Stimulated activated CD4-positive, alpha-beta T cell treated with anti-CD3 and anti-CD28 coated beads, Interleukin-15, amount 100 ng/mL, for 24 hours (primary cell): ENCODE results near the gene RABGGTA.
"Not testable (repeated sequence)": the region's sequence is repeated elsewhere in the genome, so short reads cannot be mapped to it uniquely, and the experiment has no call there.

Experiments used
- DNase-seq: peaks from one replicate; pipeline ENCODE4 v3.0.0-alpha.2; 2020

RABGGTA gene

DNA sequence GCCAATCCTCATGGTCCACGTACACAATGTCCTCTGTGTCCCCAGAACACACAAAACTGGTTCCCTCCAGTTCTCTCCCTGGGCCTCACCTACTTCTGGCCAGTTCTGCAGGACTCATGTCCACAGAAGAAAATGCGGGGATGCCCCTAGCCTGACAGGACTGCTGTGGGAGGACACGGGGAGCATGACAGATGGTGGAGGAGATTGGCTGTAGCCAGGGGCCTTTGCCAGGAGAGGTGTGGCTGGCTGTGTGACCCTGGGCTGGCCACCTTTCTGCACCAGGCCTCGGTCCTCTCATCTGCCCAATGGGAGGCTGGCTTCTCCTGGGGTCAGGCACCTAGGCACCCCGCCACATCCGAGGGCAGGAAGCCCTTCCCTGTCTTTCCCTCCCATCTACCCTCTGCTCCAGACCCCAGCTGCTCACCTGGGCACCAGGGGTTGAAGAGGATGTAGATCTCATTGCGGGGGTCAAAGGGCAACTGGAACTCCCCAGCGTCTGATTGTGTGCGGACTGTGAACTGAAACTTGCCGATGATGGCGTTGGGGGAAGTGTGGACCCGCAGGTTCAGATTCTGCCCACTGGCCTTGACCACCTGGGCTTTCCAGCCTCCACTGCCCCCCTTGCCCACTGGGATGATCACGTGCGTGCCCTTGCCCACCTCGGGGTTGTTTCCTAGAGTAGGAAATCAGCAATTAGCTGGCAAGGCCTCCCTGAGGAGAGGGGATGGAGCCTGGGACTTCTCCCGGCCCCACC, 11.2 kb downstream of the RABGGTA start:
- no peak for DNase-seq

- DNase-seq: no peak
These were observed 11.9 kb downstream of the RABGGTA start for GRCh38 chr14:24259282-24260025.

- no peak for DNase-seq
These were observed 12.7 kb downstream of the RABGGTA start for GRCh38 chr14:24258548-24259265.

- no peak for DNase-seq
These were observed 13.3 kb downstream of the RABGGTA start for GRCh38 chr14:24258119-24258518.

- DNase-seq: no peak
These were observed 14.4 kb downstream of the RABGGTA start for GRCh38 chr14:24256960-24257359.

- DNase-seq: no peak
These were observed 15.3 kb downstream of the RABGGTA start for GRCh38 chr14:24255931-24256711.

DNA sequence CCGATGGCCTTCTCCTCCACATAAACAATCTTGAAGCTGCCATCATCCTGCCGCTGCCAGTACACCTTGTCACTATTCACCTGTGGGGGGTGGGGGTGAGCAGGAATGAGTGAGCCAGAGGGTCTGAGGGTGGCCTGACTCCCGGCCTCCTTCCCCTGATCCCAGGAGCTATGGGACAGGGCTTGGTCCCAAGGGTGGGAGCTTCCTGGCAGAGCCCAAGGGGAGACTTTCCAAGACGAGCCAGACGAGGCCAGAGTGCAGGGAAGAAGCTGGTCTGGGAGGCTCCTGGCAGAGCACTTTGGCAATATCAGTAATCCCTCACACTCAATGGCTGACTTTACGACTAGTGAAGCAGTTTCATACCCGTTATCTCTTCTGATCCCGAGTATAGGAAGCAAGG, 16.0 kb downstream of the RABGGTA start:
- DNase-seq: no peak

DNA sequence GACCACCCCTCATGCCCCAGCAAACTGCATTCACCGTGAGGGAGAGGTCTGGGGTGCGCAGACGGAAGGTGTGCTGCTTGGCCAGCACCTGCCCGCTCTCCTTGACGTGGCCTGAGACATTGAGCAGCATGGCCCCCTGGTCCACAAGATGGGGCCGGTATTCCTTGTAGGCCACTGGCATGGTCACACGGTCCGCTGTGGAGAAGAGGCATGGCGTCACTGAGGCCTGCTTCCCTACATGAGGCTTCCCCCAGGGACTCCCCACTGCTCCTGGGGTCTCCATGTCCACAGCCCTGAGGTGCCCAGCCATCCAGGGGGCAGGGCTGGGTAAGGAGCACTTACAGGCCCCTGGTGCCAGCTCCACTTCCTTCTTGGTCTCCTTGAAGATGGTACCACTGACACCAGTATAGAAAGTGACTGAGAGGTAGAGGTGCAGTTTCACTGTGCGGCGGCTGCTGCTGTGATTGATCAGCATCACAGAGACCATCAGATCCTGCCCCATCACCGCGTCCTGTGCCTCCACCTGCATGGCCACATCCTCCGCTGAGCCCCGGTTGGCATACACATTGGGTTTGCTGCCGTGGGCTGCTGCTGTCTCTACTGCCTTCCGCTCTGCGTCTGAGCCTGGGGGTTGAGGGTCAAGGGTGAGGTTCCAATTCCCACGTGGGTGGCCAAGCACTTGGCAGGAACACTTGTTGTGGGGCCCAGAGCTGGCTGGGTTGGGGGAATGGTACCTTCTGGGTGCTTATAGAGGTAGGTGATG, 16.6 kb downstream of the RABGGTA start:
- no peak for DNase-seq

DNA sequence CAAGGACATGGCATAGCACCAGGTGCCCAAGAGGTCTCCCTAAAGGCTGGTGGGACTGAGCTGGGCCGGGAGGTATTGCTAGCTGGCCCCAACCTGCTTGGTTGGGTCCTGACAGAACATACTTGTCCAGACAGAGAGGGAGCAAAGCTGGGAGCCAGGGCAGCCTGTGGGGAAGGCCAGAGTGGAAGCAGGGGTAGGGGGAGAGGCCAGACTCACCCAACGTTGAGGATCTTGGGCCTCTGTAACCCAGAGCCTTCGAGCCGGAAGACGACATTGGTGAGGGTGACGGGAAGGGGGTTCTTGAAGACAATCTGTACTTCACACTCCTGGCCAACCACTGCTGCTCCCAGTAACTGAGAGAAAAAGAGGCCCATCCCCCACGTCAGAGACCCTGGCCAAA, 17.5 kb downstream of the RABGGTA start:
- no peak for DNase-seq

GRCh38 chr14:24252289-24253124, 18.9 kb downstream of the RABGGTA start:
- DNase-seq: no peak

DNA sequence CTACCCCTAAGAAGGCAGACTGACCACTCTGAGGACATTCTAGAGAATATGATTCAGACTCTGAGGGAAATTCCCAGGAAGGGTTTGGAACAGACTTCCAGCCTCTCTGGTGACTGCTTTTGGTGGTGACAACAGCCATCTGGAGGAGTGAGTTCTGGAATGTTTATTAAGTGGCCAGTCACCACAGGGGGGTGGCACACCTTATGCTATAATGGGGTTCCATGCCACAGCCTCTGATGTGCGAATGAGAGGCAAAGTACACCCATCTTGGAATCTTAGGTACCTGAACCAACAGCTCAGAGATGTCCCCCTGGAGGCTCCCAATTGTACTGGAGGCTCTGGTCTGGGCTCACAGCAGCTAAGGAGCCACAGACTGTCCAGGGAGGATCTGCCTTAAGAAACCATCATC, 19.5 kb downstream of the RABGGTA start:
- no peak for DNase-seq

GRCh38 chr14:24250354-24250753, 21.0 kb downstream of the RABGGTA start:
- no peak for DNase-seq

GRCh38 chr14:24249230-24250021, 22.0 kb downstream of the RABGGTA start:
- DNase-seq: no peak

DNA sequence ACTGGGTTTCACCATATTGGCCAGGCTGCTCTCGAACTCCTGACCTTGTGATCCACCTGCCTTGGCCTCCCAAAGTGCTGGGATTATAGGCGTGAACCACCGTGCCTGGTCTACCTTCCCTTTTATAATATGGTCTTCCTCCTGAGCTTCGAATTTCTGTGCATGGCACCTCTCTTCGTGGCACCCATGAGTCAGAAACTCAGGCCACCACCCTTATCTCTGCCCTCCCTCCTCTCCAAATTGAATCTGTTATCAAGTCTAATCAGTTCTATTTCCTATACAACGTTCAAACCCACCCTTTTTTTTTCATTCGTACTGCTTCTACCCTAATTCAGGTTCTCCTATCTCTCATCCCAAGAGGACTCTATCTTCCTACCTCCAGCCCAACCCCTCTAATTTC, 24.0 kb downstream of the RABGGTA start:
- DNase-seq: peak; percentile 24

DNA sequence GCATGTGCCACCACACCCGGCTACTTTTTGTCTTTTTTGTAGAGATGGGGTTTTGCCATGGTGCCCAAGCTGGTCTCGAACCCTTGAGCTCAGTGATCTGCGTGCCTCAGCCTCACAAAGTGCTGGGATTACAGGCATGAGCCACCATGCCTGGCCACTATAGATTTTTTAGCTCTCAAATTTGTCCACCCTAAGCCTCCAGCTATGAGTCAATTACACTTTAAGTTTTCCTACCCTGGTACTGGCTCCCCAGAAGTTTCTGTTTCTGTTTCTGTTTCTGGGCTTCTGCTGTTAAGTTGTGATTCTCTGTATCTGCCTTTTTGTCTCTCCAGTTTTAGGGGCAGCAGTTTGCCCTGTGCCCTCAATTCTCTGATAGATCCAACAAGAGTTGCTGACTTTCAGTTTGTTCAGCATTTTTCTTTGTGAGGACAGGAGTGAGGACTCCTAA, 24.6 kb downstream of the RABGGTA start:
- peak; percentile 37 for DNase-seq

GRCh38 chr14:24245350-24245749, 26.0 kb downstream of the RABGGTA start:
- DNase-seq: not testable (repeated sequence)

DNA sequence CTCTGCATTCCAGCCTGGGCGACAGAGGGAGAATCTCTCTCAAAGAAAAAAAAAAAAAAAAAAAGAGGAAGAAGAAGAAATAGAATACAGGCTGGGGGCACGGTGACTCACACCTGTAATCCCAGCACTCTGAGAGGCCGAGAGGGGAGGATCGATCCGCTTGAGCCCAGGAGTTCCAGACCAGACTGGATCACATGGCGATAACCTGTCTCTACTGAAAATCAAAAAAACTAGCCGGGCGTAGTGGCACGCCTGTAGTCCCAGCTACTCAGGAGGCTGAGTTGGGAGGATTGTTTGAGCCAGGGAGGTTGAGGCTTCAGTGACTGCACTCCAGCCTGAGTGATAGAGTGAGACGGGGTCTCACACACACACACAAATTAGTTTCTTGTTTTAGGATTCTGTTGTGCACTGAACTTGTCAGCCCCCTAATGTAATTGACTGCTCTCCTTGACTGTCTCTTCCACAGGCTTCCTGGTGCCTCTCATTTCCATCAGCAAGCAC, 28.0 kb downstream of the RABGGTA start:
- no peak for DNase-seq

DNA sequence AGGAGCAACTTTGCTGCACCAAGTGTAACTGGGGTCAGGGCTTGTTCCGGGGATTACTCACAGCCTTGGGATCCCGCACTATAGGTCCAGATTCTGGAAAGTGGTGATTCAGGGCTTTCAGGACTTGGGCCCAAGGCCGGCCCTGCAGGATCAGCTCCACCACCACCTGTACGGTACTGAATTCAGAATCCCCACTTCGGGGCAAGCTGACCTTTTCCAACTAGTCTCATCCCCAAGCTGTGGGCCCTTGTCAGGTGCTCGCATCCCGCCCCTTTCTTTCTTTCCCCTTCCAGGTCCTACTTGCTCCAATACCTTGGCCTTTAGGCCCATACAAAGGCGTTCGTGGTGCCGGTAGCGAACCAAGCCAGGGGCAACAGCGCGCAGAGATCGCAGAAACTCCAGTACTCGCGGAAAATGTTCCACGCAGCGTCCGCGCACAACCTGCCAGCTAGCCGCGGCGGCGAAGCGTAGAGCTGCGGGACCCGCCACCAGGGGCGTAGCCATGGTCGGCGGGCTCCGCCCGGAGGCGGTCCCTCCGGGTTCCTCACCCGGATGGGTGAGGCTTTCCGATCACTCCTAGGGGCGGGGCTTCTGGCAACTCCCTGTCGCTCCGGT, 29.5 kb downstream of the RABGGTA start:
- DNase-seq: peak; percentile 97

DNA sequence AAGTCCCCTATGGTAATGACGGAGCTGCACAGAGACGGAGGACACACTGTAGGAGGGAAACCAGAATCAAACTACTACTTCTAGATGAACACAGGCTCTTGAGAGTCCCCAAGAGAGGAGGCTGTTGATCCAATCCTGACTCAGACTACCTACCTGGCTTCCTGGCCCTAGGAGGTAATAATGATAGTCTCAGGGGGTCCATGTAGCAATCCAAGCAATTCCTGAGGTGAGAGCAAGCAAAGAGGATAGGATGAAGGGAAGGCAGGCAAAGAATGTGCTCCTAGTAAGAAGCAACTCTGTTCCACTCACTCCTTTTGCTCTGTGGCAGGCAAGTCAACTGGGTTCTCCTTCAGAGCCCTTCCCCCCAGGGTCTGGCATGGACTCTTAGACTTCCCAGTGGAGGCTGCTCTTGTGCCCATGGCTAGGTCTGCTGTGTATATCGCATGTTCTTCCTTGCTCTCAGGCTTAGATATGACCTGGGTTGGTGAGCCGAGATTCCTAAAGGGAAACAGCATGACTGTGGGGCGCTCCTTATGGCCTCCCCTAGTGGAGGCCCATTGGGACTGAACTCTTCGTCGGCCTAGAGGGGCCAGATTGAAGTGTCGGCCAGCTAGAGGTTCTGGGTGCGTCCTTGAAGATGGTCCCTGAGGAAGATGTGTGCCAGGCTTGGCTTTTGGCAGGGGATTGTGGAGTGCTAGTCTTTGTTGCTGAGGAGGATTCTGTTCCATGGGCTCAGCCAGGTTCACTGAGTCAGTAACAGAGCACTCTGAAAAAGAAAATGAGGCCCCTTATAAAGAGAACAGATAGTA, 31.1 kb downstream of the RABGGTA start:
- DNase-seq: no peak
